Thyroid gland (tissue), 4 donors: Measurements from ENCODE around the gene SETD4. TPM values are rescaled to one million over a fixed set of nuclear protein-coding genes. Genes with fewer than 3 reads are reported as not detected.

Experiments used
- DNase-seq, 2 donors: peaks; one replicate each; pipeline ENCODE4 v3.0.0-alpha.2; 2019
- H3K27ac ChIP-seq, 3 donors: fragments of 200-600 bp; sonication (generic); 1 replicate in 2 of 3; 2 replicates in 1 of 3; pipeline ENCODE4 v1.5.1; 2016 to 2019; ENCODE audit warnings: mild to moderate bottlenecking in 1 of 3, moderate library complexity in 1 of 3
- H3K27me3 ChIP-seq: fragments of 200-600 bp; sonication (generic); one replicate; pipeline ENCODE4 v1.5.1; 2019
- H3K36me3 ChIP-seq, 2 donors: fragments of 200-600 bp; sonication (generic); one replicate each; pipeline ENCODE4 v1.5.1; 2016 to 2019
- H3K4me1 ChIP-seq, 2 donors: fragments of 200-600 bp; sonication (generic); one replicate each; pipeline ENCODE4 v1.5.1; 2017 to 2019
- H3K4me3 ChIP-seq, 3 donors: fragments of 200-600 bp; sonication (generic); replicated peaks in 1 of 3; 1 replicate in 2 of 3; 2 replicates in 1 of 3; pipeline ENCODE4 v1.5.1; 2016; ENCODE audit warnings: mild to moderate bottlenecking in 1 of 3
- H3K9me3 ChIP-seq: fragments of 200-600 bp; sonication (generic); one replicate; pipeline ENCODE4 v1.5.1; 2017
- CTCF ChIP-seq, 6 experiments: fragments of 200-600 bp in 3 of 6; fragments of 450-650 bp in 3 of 6; sonication (generic) in 3 of 6; IDR thresholded peaks; one replicate each; pipeline ENCODE4 v1.5.1; 2016 to 2019; ENCODE audit warnings: antibody characterized with exemption in 6 of 6, mild to moderate bottlenecking in 2 of 6, inconsistent platforms in 1 of 6, moderate library complexity in 1 of 6
- POLR2A ChIP-seq, 2 donors: fragments of 450-650 bp; IDR thresholded peaks; one replicate each; pipeline ENCODE4 v1.6.1; 2017; ENCODE audit warnings: antibody characterized with exemption in 2 of 2, mild to moderate bottlenecking in 2 of 2, moderate library complexity in 1 of 2
- WGBS, 2 donors: methylation state at CpG; one replicate each; pipeline ENCODE4 v1.1.5; 2017; 5-methylcytosine and 5-hydroxymethylcytosine counted together
- intact Hi-C: fragments of 100-400 bp; cut with DNase I; formaldehyde crosslinking; loops from one replicate; pipeline ENCODE4 v1.15.1; 2023
- total RNA-seq, 4 donors: library from RNA; depleted of rRNA; stranded (reverse); fragments of >200 nt; gene quantifications; one replicate each; pipeline ENCODE4 v1.2.3, GENCODE V29; 2016

The SETD4 gene
- total RNA-seq, 4 donors from 2014 or later = 25.9 to 33.1 (median 29.7) TPM

GRCh38 chr21:36047139-36047538, 13.2 kb downstream of the SETD4 start:
- Histone ChIP-seq H3K27ac (no peak overlapping the region), H3K9me3 (no peaks in the 10 kb centered on the region), H3K4me3 (no peak overlapping the region), H3K36me3 (peaks cover 47 to 58% of the 10 kb centered on the region in 2 donors), H3K27me3 (no peaks in the 10 kb centered on the region), H3K4me1 (no peaks in the 10 kb centered on the region)
- WGBS, 2 donors = 88 to 94% methylated on average over 7 of the region's 7 CpGs
- TF ChIP-seq POLR2A (IDR thresholded peaks at IDR 0.05) (no peak), CTCF (IDR thresholded peaks at IDR 0.05) (no peak)
- DNase-seq = no peak
- intact Hi-C loops = no loop called here

GRCh38 chr21:36045993-36046392, 14.3 kb downstream of the SETD4 start:
- Histone ChIP-seq H3K27me3 (no peaks in the 10 kb centered on the region), H3K27ac (no peak overlapping the region), H3K36me3 (peaks cover 42 to 55% of the 10 kb centered on the region in 2 donors), H3K9me3 (no peaks in the 10 kb centered on the region), H3K4me1 (no peaks in the 10 kb centered on the region), H3K4me3 (no peak overlapping the region)
- DNase-seq = no peak
- no peak for TF ChIP-seq CTCF (IDR thresholded peaks at IDR 0.05)
- no peak for TF ChIP-seq POLR2A (IDR thresholded peaks at IDR 0.05)
- WGBS, 2 donors = 73 to 77% methylated on average over 1 of the region's 1 CpG
- intact Hi-C loops = no loop called here

GRCh38 chr21:36044056-36044455, 16.3 kb downstream of the SETD4 start:
- WGBS, 2 donors = 84 to 89% methylated on average over 10 of the region's 10 CpGs
- intact Hi-C loops = no loop called here
- Histone ChIP-seq H3K4me3 (no peak overlapping the region), H3K27me3 (no peaks in the 10 kb centered on the region), H3K4me1 (peaks cover 0 to 2% of the 10 kb centered on the region in 2 donors), H3K9me3 (no peaks in the 10 kb centered on the region), H3K27ac (no peak overlapping the region), H3K36me3 (peaks cover 33 to 46% of the 10 kb centered on the region in 2 donors)
- no peak for DNase-seq
- TF ChIP-seq POLR2A (IDR thresholded peaks at IDR 0.05) = no peak
- no peak for TF ChIP-seq CTCF (IDR thresholded peaks at IDR 0.05)

DNA sequence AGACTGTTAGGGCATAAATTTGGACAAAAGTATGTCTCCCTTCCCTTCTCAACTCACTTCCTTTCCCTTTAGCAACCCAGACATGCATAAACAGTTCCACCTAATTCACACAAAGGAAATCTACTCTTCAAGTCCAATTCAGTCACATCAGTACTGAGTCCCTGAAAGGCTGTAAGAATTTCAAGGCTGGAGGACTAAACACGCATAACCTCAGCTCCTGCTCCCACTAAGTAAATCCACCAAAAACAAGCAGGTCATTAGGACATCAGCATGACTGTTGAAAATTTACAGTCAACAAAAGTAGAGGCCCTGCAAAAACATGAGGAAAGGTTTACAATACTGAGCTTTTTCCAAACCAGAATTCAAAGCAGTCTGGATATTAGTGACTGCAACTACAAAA, 18.4 kb downstream of the SETD4 start:
- intact Hi-C loops = no loop called here
- no peak for DNase-seq
- Histone ChIP-seq H3K4me1 (peaks cover 6 to 7% of the 10 kb centered on the region in 2 donors), H3K4me3 (no peak overlapping the region), H3K36me3 (peaks cover 23 to 48% of the 10 kb centered on the region in 2 donors), H3K27me3 (no peaks in the 10 kb centered on the region), H3K27ac (no peak overlapping the region), H3K9me3 (no peaks in the 10 kb centered on the region)
- TF ChIP-seq POLR2A (IDR thresholded peaks at IDR 0.05) (no peak), CTCF (IDR thresholded peaks at IDR 0.05) (no peak)
- 83 to 93% methylated on average over 1 of the region's 1 CpG for WGBS, 2 donors

DNA sequence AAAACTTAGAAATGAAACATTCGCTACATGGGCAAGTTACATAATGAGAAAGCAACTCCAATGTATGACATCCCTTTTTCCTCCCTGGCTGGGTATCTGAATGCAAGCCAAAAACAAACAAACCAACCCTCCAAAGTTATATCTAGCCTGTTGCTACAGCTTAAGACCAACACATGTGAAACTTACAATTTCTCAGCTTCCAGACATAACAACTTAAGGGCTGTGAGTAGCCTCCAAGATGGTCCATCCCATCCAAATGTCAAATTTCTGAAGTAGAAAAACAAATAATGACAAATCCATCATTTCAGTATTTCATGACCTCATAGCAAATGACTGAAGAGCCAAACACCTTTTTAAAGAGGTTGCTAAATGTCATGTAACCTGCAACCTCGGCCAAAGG, 19.9 kb downstream of the SETD4 start:
- TF ChIP-seq POLR2A (IDR thresholded peaks at IDR 0.05) (no peak), CTCF (IDR thresholded peaks at IDR 0.05) (no peak)
- no peaks in the 10 kb centered on the region for H3K27me3 ChIP-seq
- intact Hi-C loops = no loop called here
- WGBS, 2 donors = 87 to 91% methylated on average over 2 of the region's 2 CpGs
- H3K9me3 ChIP-seq = no peaks in the 10 kb centered on the region
- H3K36me3 ChIP-seq = peaks cover 21 to 57% of the 10 kb centered on the region in 2 donors
- H3K4me1 ChIP-seq = peaks cover 6 to 7% of the 10 kb centered on the region in 2 donors
- H3K27ac ChIP-seq = no peak overlapping the region
- no peak overlapping the region for H3K4me3 ChIP-seq
- DNase-seq = no peak
